ENCODE measurements around the gene SLC5A4. TPM values are rescaled to one million over a fixed set of nuclear protein-coding genes. Genes with fewer than 3 reads are reported as not detected.

SLC5A4 gene
- total and polyA plus RNA-seq, 10 of the 15 experiments (the other 5 are each of a cell fraction or from before 2014, with no cell fraction given), result not detected

DNA sequence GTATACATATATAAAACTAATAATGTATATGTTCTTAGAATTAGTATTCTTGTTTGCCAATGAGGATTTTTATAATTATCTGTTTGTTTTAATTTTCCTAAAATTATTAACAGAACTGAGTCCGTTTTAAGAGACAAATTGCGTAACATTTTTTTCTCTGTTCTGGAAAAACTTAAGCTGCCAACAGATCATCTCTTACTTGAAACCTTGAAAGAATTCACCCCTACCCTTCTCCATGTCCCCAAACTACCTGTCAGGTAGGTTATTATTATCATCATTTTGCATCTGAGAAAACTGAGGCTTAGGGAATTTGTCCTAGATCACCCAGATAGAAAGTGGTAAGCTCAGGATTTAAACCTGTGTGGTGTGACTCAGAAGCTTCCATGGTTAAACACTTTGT, 14.7 kb downstream of the SLC5A4 start:
- FAIRE-seq (no peak), DNase-seq (ENCODE audit: low read depth, low spot score) (no peak), ATAC-seq (no peak)
- no peak overlapping the region for H3K9ac ChIP-seq (ENCODE audit: control insufficient read depth, insufficient read depth, low read length)
- H4K20me1 ChIP-seq (ENCODE audit: control insufficient read depth, insufficient read depth), result no peaks in the 10 kb centered on the region
- no peak overlapping the region for H2AFZ ChIP-seq (ENCODE audit: control insufficient read depth, low read depth, low read length)
- no peaks in the 10 kb centered on the region for H3K79me2 ChIP-seq (ENCODE audit: control insufficient read depth, insufficient read depth, low read length)
- H3K4me2 ChIP-seq (ENCODE audit: control insufficient read depth, insufficient read depth), result no peak overlapping the region
- in situ Hi-C loops (cut with MboI), result no loop called here
- H3K36me3 ChIP-seq (ENCODE audit: control insufficient read depth in 2 of 2, insufficient read depth in 2 of 2, low read length in 1 of 2), result no peaks in the 10 kb centered on the region
- H3K9me3 ChIP-seq (replicated peaks; ENCODE audit: control insufficient read depth, insufficient read depth, low read length), result no peaks in the 10 kb centered on the region
- WGBS (ENCODE audit: insufficient coverage, insufficient replicate concordance, low lambda C conversion rate, missing lambda C conversion rate), result 67% methylated on average over 2 of the region's 2 CpGs
- no peak overlapping the region for H3K4me3 ChIP-seq
- RAD21 ChIA-PET (ENCODE audit: unreplicated experiment), result no interaction called here
- H3K27ac ChIP-seq (ENCODE audit: control insufficient read depth, insufficient read depth), result no peak overlapping the region
- POLR2A ChIA-PET, result no interaction called here
- no TSS peak for BruUV-seq (replicated peaks)
- H3K4me1 ChIP-seq (ENCODE audit: control insufficient read depth, insufficient read depth, low read length), result no peaks in the 10 kb centered on the region
- SMC1A ChIA-PET (ENCODE audit: uncharacterized antibody, unreplicated experiment), result no interaction called here
- CTCF ChIA-PET, result no interaction called here
- peaks cover 0 to 2% of the 10 kb centered on the region in 2 experiments; a peak in 1 of 4 replicates for H3K27me3 ChIP-seq (replicated peaks in 1 of 2; ENCODE audit: control insufficient read depth in 2 of 2, insufficient read depth in 2 of 2, low read length in 1 of 2)
- intact Hi-C loops (cut with micrococcal nuclease; ENCODE audit: unreplicated experiment), result no loop called here
- no peak for TF ChIP-seq CUX1 (IDR thresholded peaks at IDR 0.05; ENCODE audit: insufficient replicate concordance, low read depth, low read length)
- no peak for TF ChIP-seq MXI1 (IDR thresholded peaks at IDR 0.05; ENCODE audit: low read depth, low read length)
- TF ChIP-seq IRF4 (IDR thresholded peaks at IDR 0.05; ENCODE audit: low read depth, low read length), result no peak
- TF ChIP-seq ZNF622 (IDR thresholded peaks at IDR 0.05), result no peak
- no peak for TF ChIP-seq ZZZ3 (IDR thresholded peaks at IDR 0.05; ENCODE audit: control insufficient read depth, insufficient read length, low read depth)
- TF ChIP-seq TCF7 (IDR thresholded peaks at IDR 0.05; ENCODE audit: borderline replicate concordance), result no peak
- TF ChIP-seq, protein P1, sequence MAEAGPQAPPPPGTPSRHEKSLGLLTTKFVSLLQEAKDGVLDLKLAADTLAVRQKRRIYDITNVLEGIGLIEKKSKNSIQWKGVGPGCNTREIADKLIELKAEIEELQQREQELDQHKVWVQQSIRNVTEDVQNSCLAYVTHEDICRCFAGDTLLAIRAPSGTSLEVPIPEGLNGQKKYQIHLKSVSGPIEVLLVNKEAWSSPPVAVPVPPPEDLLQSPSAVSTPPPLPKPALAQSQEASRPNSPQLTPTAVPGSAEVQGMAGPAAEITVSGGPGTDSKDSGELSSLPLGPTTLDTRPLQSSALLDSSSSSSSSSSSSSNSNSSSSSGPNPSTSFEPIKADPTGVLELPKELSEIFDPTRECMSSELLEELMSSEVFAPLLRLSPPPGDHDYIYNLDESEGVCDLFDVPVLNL (IDR thresholded peaks at IDR 0.05; ENCODE audit: low read depth, low read length), result no peak
- TF ChIP-seq PRDM15 (CRISPR knock-in tag; IDR thresholded peaks at IDR 0.05), result no peak
- no peak for TF ChIP-seq ZNF274 (IDR thresholded peaks at IDR 0.05; ENCODE audit: insufficient read depth, insufficient read length)
- no peak for TF ChIP-seq PML (IDR thresholded peaks at IDR 0.05; ENCODE audit: low read length)
- no peak for TF ChIP-seq LARP7 (IDR thresholded peaks at IDR 0.05)
- no peak for TF ChIP-seq POU2F2 (IDR thresholded peaks at IDR 0.05; ENCODE audit: borderline replicate concordance, low read depth, low read length)
- TF ChIP-seq EP300 (IDR thresholded peaks at IDR 0.05; ENCODE audit: borderline replicate concordance in 1 of 2, control insufficient read depth in 1 of 2, low read depth in 2 of 2, low read length in 2 of 2), result no peak
- TF ChIP-seq, protein P2, sequence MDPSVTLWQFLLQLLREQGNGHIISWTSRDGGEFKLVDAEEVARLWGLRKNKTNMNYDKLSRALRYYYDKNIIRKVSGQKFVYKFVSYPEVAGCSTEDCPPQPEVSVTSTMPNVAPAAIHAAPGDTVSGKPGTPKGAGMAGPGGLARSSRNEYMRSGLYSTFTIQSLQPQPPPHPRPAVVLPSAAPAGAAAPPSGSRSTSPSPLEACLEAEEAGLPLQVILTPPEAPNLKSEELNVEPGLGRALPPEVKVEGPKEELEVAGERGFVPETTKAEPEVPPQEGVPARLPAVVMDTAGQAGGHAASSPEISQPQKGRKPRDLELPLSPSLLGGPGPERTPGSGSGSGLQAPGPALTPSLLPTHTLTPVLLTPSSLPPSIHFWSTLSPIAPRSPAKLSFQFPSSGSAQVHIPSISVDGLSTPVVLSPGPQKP (IDR thresholded peaks at IDR 0.05; ENCODE audit: low read depth, low read length), result no peak
- no peak for TF ChIP-seq ZNF24 (IDR thresholded peaks at IDR 0.05)
